Esophagus squamous epithelium (tissue), 4 donors: ENCODE measurements around the gene RALGAPB.

Experiments
- POLR2A ChIP-seq, 4 donors: fragments of 450-650 bp; IDR thresholded peaks; one replicate each; pipeline ENCODE4 v1.6.1; 2017; ENCODE audit warnings: antibody characterized with exemption in 4 of 4, mild to moderate bottlenecking in 4 of 4, moderate library complexity in 3 of 4
- TF ChIP-seq, protein P1 (sequence below), 6 experiments: fragments of 450-650 bp in 4 of 6; fragments of 200-600 bp in 2 of 6; sonication (generic) in 2 of 6; IDR thresholded peaks; one replicate each; pipeline ENCODE4 v1.5.1; 2016 to 2019; ENCODE audit warnings: antibody characterized with exemption in 6 of 6, mild to moderate bottlenecking in 4 of 6, moderate library complexity in 4 of 6

GRCh38 chr20:38454556-38455473 is 17.8 kb upstream of the RALGAPB start:
- TF ChIP-seq, protein P1, sequence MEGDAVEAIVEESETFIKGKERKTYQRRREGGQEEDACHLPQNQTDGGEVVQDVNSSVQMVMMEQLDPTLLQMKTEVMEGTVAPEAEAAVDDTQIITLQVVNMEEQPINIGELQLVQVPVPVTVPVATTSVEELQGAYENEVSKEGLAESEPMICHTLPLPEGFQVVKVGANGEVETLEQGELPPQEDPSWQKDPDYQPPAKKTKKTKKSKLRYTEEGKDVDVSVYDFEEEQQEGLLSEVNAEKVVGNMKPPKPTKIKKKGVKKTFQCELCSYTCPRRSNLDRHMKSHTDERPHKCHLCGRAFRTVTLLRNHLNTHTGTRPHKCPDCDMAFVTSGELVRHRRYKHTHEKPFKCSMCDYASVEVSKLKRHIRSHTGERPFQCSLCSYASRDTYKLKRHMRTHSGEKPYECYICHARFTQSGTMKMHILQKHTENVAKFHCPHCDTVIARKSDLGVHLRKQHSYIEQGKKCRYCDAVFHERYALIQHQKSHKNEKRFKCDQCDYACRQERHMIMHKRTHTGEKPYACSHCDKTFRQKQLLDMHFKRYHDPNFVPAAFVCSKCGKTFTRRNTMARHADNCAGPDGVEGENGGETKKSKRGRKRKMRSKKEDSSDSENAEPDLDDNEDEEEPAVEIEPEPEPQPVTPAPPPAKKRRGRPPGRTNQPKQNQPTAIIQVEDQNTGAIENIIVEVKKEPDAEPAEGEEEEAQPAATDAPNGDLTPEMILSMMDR (IDR thresholded peaks at IDR 0.05): no peak
- no peak for TF ChIP-seq POLR2A (IDR thresholded peaks at IDR 0.05)
